HEK293T (cell line): ENCODE measurements around the gene BPIFB2.

Experiments
- CTBP1 ChIP-seq: fragments of 450-650 bp; IDR thresholded peaks from 2 replicates; pipeline ENCODE4 v1.6.1; 2016; ENCODE audit warnings: borderline replicate concordance
- FOXM1 ChIP-seq: fragments of 450-650 bp; IDR thresholded peaks from 2 replicates; pipeline ENCODE4 v1.6.1; 2017; ENCODE audit warnings: mild to moderate bottlenecking, borderline replicate concordance
- HDGF ChIP-seq: fragments of 450-650 bp; IDR thresholded peaks from 2 replicates; pipeline ENCODE4 v1.6.1; 2017; ENCODE audit warnings: antibody characterized with exemption, borderline replicate concordance
- L3MBTL2 ChIP-seq: fragments of 450-650 bp; conservative IDR thresholded peaks from 2 replicates; pipeline ENCODE4 v1.6.1; 2016; ENCODE audit warnings: mild to moderate bottlenecking
- PKNOX1 ChIP-seq: fragments of 450-650 bp; IDR thresholded peaks from 2 replicates; pipeline ENCODE4 v1.6.1; 2016
- SP1 ChIP-seq: fragments of 450-650 bp; IDR thresholded peaks from 2 replicates; pipeline ENCODE4 v1.6.1; 2017
- SUZ12 ChIP-seq: fragments of 450-650 bp; IDR thresholded peaks from 2 replicates; pipeline ENCODE4 v1.6.1; 2016; ENCODE audit warnings: mild to moderate bottlenecking
- ZNF384 ChIP-seq: fragments of 450-650 bp; IDR thresholded peaks from 2 replicates; pipeline ENCODE4 v1.6.1; 2016

GRCh38 chr20:33030076-33030475 is 22.6 kb downstream of the BPIFB2 start:
- TF ChIP-seq HDGF (no peak), PKNOX1 (no peak), SUZ12 (no peak), CTBP1 (no peak), FOXM1 (no peak), L3MBTL2 (no peak), SP1 (no peak), ZNF384 (no peak)
